ENCODE data around the gene KLF9. TPM values are rescaled to one million over a fixed set of nuclear protein-coding genes. Genes with fewer than 3 reads are reported as not detected.

The KLF9 gene
- polyA plus RNA-seq, 3 donors, result 23.1 to 115 (median 48.5) TPM

DNA sequence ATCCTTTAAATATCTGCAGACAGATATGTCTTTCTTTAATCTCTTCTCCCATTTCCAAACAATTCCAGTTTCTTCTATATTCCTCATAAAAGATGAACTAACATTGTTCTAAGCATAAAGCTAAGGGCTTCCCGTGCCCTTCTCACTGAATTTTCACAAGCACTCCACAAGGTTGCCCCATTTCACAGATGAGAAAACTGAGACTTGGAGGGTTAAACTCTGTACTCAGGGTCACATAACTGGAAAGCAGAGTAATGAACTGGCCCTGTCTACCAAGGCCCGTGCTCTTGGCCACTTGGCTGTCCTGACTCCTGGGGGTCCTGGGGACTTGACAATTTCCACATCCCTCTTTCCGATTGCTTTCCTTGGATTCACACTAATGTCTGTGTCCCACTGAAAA is 25.3 kb downstream of the KLF9 start:
- WGBS, 3 donors, result 77 to 87% (median 81%) methylated on average over 3 of the region's 3 CpGs
- H3K27ac ChIP-seq (ENCODE audit: low read depth, low read length), result no peak overlapping the region

GRCh38 chr9:70387663-70388062 is 26.8 kb downstream of the KLF9 start:
- 92 to 94% (median 94%) methylated on average over 23 of the region's 23 CpGs for WGBS, 3 donors
- no peak overlapping the region for H3K27ac ChIP-seq (ENCODE audit: low read depth, low read length)

- no peak overlapping the region for H3K27ac ChIP-seq (ENCODE audit: low read depth, low read length)
- WGBS, 3 donors, result 65 to 81% (median 67%) methylated on average over 3 of the region's 3 CpGs
These were observed 29.0 kb downstream of the KLF9 start for GRCh38 chr9:70385426-70385825.

GRCh38 chr9:70382709-70383605 is 31.5 kb downstream of the KLF9 start:
- H3K27ac ChIP-seq (ENCODE audit: low read depth, low read length), result no peak overlapping the region
- WGBS, 3 donors, result 70 to 84% (median 82%) methylated on average over 9 of the region's 9 CpGs

DNA sequence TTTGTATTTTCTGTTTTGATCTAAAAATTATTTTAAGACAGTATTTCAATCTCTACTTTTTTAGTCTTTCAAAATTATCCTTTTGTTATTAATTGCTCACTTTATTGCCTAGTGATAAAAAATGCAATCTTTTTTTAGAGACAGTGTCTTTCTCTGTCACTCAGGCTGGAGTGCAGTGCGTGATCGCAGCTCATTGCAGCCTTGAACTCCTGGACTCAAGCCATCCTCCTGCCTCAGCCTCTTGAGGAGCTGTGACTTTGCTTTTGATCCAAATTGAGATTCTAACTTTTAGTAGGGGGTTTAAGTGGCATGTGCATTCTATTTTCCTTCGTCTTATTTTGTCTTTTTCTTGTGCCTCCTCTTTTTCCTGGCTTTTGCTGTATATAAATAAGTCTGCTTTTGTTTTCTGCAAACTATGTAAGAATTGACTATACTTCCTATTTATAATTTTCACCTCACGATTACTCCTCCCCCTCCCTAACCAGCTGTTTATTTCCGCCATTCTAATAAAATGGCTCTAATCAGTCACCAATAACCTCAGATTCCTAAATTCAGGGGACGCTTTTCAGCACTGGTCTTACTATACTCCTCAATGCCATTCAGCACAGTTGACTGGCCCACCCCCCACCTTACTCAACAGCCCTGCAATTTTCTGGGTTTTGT is 32.3 kb downstream of the KLF9 start:
- WGBS, 3 donors, result 70 to 87% (median 86%) methylated on average over 6 of the region's 6 CpGs
- no peak overlapping the region for H3K27ac ChIP-seq (ENCODE audit: low read depth, low read length)

DNA sequence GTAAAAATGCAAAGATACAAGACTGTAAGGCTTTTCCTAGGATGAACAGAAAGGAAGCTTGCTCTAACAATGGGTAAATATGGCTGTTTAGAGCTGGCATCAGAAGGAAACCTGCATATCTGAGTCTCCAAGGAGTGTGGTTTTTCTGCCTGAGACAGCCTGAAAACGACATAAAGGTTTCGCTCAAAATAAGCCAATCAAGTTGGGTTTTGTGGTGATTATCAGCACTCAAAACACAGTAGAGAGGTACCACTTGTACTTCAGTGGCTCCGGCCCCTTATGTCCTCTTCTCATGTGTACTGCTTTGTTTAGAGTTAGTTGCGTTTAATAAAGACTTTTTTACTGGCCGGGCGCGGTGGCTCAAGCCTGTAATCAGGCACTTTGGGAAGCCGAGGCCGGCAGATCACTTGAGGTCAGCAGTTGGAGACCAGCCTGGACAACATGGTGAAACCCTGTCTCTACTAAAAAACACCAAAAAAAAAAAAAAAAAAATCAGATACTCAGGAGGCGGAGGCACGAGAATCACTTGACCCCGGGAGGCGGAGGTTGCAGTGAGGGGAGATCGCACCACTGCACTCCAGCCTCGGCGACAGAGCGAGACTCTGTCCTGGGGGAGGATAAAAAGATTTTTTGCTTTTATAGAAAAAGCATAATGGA is 39.4 kb downstream of the KLF9 start:
- 77 to 88% (median 85%) methylated on average over 17 of the region's 17 CpGs for WGBS, 3 donors
- no peak overlapping the region for H3K27ac ChIP-seq (ENCODE audit: low read depth, low read length)

DNA sequence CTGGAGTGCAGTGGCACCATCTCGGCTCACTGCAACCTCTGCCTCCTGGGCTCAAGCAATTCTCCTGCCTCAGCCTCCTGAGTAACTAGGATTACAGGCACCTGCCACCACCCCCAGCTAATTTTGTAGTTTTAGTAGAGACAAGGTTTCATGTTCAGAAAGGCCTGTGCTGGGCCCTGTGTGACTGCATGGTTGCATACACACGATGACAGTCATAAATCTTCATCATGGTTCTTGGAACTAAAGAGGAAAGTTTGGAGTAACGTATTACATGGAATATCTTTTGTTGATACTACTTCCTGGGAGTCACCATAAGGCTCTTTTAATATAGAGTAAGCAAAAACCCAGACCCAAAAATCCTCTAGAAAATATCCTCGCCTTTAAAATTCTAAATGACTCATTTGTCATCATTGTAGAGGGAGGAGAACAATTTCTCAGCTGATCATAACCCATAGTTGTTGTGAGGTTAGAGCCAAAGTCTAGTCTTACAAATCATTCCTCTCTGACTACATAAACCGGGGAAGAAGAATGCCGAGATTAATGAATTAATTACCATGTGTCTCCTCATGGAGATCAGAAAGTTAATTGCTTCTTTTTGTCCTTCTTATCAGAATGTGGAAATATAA is 47.0 kb downstream of the KLF9 start:
- WGBS, 3 donors, result 78 to 90% (median 81%) methylated on average over 6 of the region's 6 CpGs
- no peak overlapping the region for H3K27ac ChIP-seq (ENCODE audit: low read depth, low read length)

- 97 to 98% (median 98%) methylated on average over 7 of the region's 7 CpGs for WGBS, 3 donors
- no peak overlapping the region for H3K27ac ChIP-seq (ENCODE audit: low read depth, low read length)
These were observed 50.7 kb downstream of the KLF9 start for GRCh38 chr9:70363760-70364159.

GRCh38 chr9:70362952-70363351 is 51.5 kb downstream of the KLF9 start:
- 80 to 92% (median 85%) methylated on average over 7 of the region's 7 CpGs for WGBS, 3 donors
- no peak overlapping the region for H3K27ac ChIP-seq (ENCODE audit: low read depth, low read length)

GRCh38 chr9:70355801-70356200 is 58.7 kb downstream of the KLF9 start:
- no peak overlapping the region for H3K27ac ChIP-seq (ENCODE audit: low read depth, low read length)
- 46 to 91% (median 86%) methylated on average over 3 of the region's 3 CpGs for WGBS, 3 donors

DNA sequence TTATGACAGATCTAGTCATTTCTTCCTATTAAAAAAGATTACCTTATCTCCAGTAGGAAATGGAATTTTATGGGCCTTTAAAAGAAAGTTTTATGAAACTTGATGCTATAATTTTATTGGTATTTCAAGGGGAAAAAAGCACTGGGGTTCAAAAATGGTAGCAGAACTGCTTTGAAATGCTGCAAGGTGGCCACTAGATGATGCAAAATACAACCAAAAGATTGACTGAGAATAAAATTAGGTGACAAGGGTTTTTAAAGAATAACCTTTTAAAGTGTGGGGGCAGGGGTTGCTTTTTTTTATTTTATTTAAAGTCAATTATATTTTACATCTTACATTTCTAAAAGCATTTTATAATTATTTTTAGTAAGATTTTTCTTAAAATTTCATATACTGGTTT is 61.7 kb downstream of the KLF9 start:
- H3K27ac ChIP-seq (ENCODE audit: low read depth, low read length), result no peak overlapping the region

DNA sequence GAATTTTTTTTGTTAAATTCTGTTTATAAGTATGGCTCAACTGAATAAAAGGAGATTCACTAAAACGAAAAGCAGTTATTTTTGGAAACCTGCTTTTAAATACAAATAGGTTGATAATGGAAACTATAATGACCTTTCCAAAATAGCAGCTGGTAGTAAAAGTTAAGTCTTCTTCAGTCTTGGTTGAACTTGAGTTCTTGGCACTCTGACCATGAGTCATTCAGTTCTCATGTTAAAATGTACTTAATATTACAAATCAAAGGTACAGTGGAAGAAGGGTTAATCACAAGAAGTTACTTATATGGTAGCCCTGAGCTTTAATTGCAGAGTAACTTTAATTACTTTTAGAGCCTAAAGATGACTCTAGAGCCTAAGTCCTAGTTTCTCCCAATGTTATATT is 62.1 kb downstream of the KLF9 start:
- no peak overlapping the region for H3K27ac ChIP-seq (ENCODE audit: low read depth, low read length)

GRCh38 chr9:70347046-70347445 is 67.4 kb downstream of the KLF9 start:
- WGBS, 3 donors, result 85 to 98% (median 97%) methylated on average over 2 of the region's 2 CpGs
- no peak overlapping the region for H3K27ac ChIP-seq (ENCODE audit: low read depth, low read length)

More for the DNA sequence above, 62.1 kb downstream of the KLF9 start:
- 52 to 77% (median 63%) methylated on average over 1 of the region's 1 CpG for WGBS, 3 donors

GRCh38 chr9:70340572-70340971 is 73.9 kb downstream of the KLF9 start:
- H3K27ac ChIP-seq (ENCODE audit: low read depth, low read length), result no peak overlapping the region
- WGBS, 3 donors, result 0 to 4% (median 2%) methylated on average over 1 of the region's 1 CpG

Other genes starting within 250 kb of the KLF9 start
- 10 to 100 TPM in 1 of 3 donors, 1 to 10 TPM in 2; 7.7 to 10.3 (median 8.5) TPM for gene SMC5, start 155.7 kb downstream of the KLF9 start, polyA plus RNA-seq